IgD-negative memory B cell (primary cell): Measurements from ENCODE around the gene KRTAP4-11. TPM values are rescaled to one million over a fixed set of nuclear protein-coding genes. Genes with fewer than 3 reads are reported as not detected.
"Not testable (repeated sequence)": the region's sequence is repeated elsewhere in the genome, so short reads cannot be mapped to it uniquely, and the experiment has no call there.

Experiments
- H3K27ac Mint-ChIP-seq, 3 donors: one replicate each; pipeline ENCODE4 v1.8.0; 2020 to 2022; ENCODE audit warnings: mild to moderate bottlenecking in 3 of 3, mixed read lengths in 3 of 3, moderate library complexity in 1 of 3
- H3K27me3 Mint-ChIP-seq: one replicate; pipeline ENCODE4 v1.8.0; 2021; ENCODE audit warnings: mixed read lengths
- H3K36me3 Mint-ChIP-seq: one replicate; pipeline ENCODE4 v1.8.0; 2020; ENCODE audit warnings: mild to moderate bottlenecking, mixed read lengths
- H3K4me1 Mint-ChIP-seq, 3 donors: one replicate each; pipeline ENCODE4 v1.8.0; 2020 to 2022; ENCODE audit warnings: mixed read lengths in 3 of 3, mild to moderate bottlenecking in 1 of 3
- H3K4me3 Mint-ChIP-seq, 4 donors: one replicate each; pipeline ENCODE4 v1.8.0; 2020 to 2022; ENCODE audit warnings: mild to moderate bottlenecking in 4 of 4, mixed read lengths in 4 of 4, moderate library complexity in 3 of 4
- H3K9me3 Mint-ChIP-seq, 3 donors: one replicate each; pipeline ENCODE4 v1.8.0; 2020 to 2021; ENCODE audit warnings: mixed read lengths in 3 of 3, mild to moderate bottlenecking in 1 of 3
- polyA plus RNA-seq: library from polyadenylated mRNA; unstranded; fragments of 300-500 nt; fragmentation: Illumina TruSeq; gene quantifications from one replicate; pipeline ENCODE4 v1.2.3, GENCODE V29; 2021

KRTAP4-11 gene
- polyA plus RNA-seq, 1 donor from 2014 or later = not detected

DNA sequence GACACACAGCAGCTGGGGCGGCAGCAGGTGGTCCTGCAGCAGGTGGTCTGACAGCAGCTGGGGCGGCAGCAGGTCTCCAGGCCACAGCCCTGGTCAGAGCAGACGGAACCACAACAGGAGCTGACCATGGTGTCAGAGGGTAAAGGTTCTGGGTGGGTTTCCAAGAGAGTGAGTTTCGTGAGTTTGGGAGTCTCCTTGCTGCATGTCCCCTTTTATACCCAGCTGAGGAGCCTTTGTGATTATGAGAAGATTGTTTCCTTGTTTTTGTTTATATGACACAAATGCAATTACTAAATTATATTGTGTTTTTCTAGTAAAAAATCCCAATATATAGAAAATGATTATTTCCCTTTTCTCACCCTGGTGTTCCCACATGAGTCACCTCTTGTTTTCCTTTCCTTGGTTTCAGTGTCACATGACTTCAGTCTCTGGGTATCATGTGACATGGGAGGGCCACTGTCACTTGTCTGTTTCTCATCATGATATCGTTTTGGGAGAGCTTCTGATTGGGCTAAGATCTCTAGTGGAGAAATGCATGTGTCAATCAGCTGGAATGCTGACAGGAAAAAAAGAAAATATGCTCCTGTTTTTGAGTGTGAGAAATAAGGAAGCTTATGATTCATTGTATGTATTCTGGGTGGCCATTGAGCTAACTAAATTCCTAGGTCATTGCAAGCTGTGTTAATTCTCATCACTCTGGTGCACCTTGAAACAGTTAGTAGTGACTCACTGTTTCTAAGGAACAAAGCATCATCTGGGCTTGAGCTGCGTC, 22.4 kb upstream of the KRTAP4-11 start, which contains the start of gene KRTAP4-6:
TSS of gene KRTAP4-6 (minus strand) at position 185 of the 772 bp plus-strand sequence. CDS start at position 128, 57 bp downstream.
- peaks cover 1 to 7% (median 4%) of the 10 kb centered on the region in 3 donors for H3K4me1 Mint-ChIP-seq
- H3K27ac Mint-ChIP-seq = no peak within 1 kb of the TSS
- H3K4me3 Mint-ChIP-seq = peak within 1 kb of the TSS in 1 of 4 donors; percentile 1
- peaks cover 11 to 32% (median 11%) of the 10 kb centered on the region in 3 donors for H3K9me3 Mint-ChIP-seq
- no peaks in the 10 kb centered on the region for H3K36me3 Mint-ChIP-seq
- peaks cover 3% of the 10 kb centered on the region for H3K27me3 Mint-ChIP-seq

DNA sequence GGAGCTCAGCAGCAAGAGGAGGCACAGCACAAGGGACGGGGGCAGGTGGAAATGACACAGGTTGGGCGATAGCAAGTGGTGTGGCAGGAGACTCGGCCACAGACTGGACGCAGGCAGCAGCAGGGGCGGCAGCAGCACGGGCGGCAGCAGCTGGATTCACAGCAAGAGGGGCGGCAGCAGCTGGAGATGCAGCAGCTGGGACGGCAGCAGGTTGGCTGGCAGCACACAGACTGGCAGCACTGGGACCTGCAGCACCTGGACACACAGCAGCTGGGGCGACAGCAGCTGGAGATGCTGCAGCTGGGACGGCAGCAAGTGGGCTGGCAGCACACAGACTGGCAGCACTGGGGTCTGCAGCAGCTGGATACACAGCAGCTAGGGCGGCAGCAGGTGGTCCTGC, 21.7 kb upstream of the KRTAP4-11 start:
- not testable (repeated sequence) for H3K27ac Mint-ChIP-seq, H3K27me3 Mint-ChIP-seq, H3K4me1 Mint-ChIP-seq, H3K36me3 Mint-ChIP-seq
- Mint-ChIP-seq H3K4me3 (peak overlapping the region in 1 of 4 donors; percentile 1), H3K9me3 (peaks cover 11 to 32% (median 11%) of the 10 kb centered on the region in 3 donors)

- Mint-ChIP-seq H3K36me3 (no peaks in the 10 kb centered on the region), H3K9me3 (peaks cover 5 to 8% (median 5%) of the 10 kb centered on the region in 3 donors), H3K4me1 (peaks cover 0 to 26% (median 22%) of the 10 kb centered on the region in 3 donors), H3K27ac (peak overlapping the region in 1 of 3 donors; percentile 57), H3K27me3 (no peaks in the 10 kb centered on the region), H3K4me3 (no peak overlapping the region)
These were observed 15.9 kb upstream of the KRTAP4-11 start for GRCh38 chr17:41133880-41134735.

GRCh38 chr17:41131979-41132378, 13.8 kb upstream of the KRTAP4-11 start:
- Mint-ChIP-seq H3K27me3 (no peaks in the 10 kb centered on the region), H3K9me3 (peaks cover 1 to 9% (median 3%) of the 10 kb centered on the region in 3 donors), H3K36me3 (no peaks in the 10 kb centered on the region), H3K4me1 (peaks cover 0 to 29% (median 28%) of the 10 kb centered on the region in 3 donors), H3K27ac (no peak overlapping the region), H3K4me3 (no peak overlapping the region)

- Mint-ChIP-seq H3K4me1 (peaks cover 0 to 39% (median 38%) of the 10 kb centered on the region in 3 donors), H3K9me3 (peaks cover 0 to 7% (median 4%) of the 10 kb centered on the region in 3 donors), H3K36me3 (no peaks in the 10 kb centered on the region), H3K27me3 (peaks cover 5% of the 10 kb centered on the region), H3K27ac (no peak overlapping the region), H3K4me3 (no peak overlapping the region)
These were observed 9.2 kb upstream of the KRTAP4-11 start for GRCh38 chr17:41127371-41127770.

- H3K27ac Mint-ChIP-seq = peak overlapping the region in 1 of 3 donors; percentile 25
- peaks cover 0 to 7% (median 6%) of the 10 kb centered on the region in 3 donors for H3K9me3 Mint-ChIP-seq
- no peak overlapping the region for H3K4me3 Mint-ChIP-seq
- peaks cover 5% of the 10 kb centered on the region for H3K27me3 Mint-ChIP-seq
- no peaks in the 10 kb centered on the region for H3K36me3 Mint-ChIP-seq
- H3K4me1 Mint-ChIP-seq = peaks cover 0 to 33% (median 31%) of the 10 kb centered on the region in 3 donors
These were observed 8.2 kb upstream of the KRTAP4-11 start for GRCh38 chr17:41126412-41126811.

DNA sequence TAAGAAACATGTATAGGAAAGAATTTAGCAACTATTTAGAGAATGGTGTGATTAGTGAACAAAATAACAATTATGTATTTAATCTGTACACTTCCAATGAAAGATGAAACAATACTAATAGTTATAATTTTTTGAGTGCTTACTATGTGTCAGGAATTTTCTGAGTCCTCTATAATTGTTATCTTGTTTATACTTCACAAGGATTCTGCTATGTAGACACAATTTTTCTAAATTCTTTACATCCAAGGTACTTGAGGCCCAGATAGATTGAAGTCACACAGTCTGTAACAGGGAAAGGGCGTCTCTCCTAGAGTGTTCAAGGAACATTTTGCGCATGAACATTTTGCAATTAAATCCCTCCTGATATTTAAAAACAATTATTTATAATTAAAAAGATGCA, 6.9 kb upstream of the KRTAP4-11 start:
- peaks cover 5% of the 10 kb centered on the region for H3K27me3 Mint-ChIP-seq
- peaks cover 1 to 34% (median 32%) of the 10 kb centered on the region in 3 donors for H3K4me1 Mint-ChIP-seq
- H3K4me3 Mint-ChIP-seq = no peak overlapping the region
- H3K9me3 Mint-ChIP-seq = peaks cover 3 to 7% (median 6%) of the 10 kb centered on the region in 3 donors
- no peaks in the 10 kb centered on the region for H3K36me3 Mint-ChIP-seq
- H3K27ac Mint-ChIP-seq = no peak overlapping the region

- H3K9me3 Mint-ChIP-seq, H3K27me3 Mint-ChIP-seq, H3K36me3 Mint-ChIP-seq: not testable (repeated sequence)
- H3K4me1 Mint-ChIP-seq = peaks cover 2 to 34% (median 32%) of the 10 kb centered on the region in 3 donors
- H3K4me3 Mint-ChIP-seq = peak within 1 kb of the TSS in 2 of 4 donors; percentile 1 to 72
- peak within 1 kb of the TSS in 2 of 3 donors; percentile 10 to 27 for H3K27ac Mint-ChIP-seq
These were observed 5.8 kb upstream of the KRTAP4-11 start, which contains the start of gene KRTAP4-12 for GRCh38 chr17:41123991-41124371. Gene KRTAP4-12, minus strand, starts transcription at chr17:41124182. Its CDS starts 60 bp downstream, at chr17:41124122.

- peaks cover 2 to 34% (median 30%) of the 10 kb centered on the region in 3 donors for H3K4me1 Mint-ChIP-seq
- H3K36me3 Mint-ChIP-seq, H3K27me3 Mint-ChIP-seq, H3K9me3 Mint-ChIP-seq: not testable (repeated sequence)
- peak overlapping the region in 2 of 4 donors; percentile 1 to 72 for H3K4me3 Mint-ChIP-seq
- peak overlapping the region in 2 of 3 donors; percentile 10 to 27 for H3K27ac Mint-ChIP-seq
These were observed 5.3 kb upstream of the KRTAP4-11 start for GRCh38 chr17:41123292-41123990.

DNA sequence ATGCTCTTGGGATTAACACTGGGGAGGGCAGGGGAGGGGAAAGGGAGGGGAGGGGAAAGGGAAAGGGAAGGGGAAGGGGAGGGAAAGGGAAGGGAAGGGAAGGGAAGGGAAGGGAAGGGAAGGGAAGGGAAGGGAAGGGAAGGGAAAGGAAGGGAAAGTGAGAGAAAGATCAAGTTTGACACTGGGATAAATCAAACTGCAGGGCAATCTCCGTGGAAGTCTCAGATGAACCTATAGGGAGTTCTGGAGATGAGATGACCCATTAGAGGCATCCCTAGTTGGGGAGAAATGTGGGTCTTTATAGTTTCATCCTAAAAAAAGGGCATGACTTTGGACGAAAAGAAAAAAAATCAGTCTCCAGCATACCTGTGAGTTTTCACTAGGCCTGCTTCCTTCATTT, 3.6 kb upstream of the KRTAP4-11 start:
- Mint-ChIP-seq H3K9me3 (peaks cover 0 to 5% (median 5%) of the 10 kb centered on the region in 3 donors), H3K4me3 (no peak overlapping the region), H3K27ac (no peak overlapping the region), H3K4me1 (peaks cover 2 to 40% (median 31%) of the 10 kb centered on the region in 3 donors), H3K36me3 (no peaks in the 10 kb centered on the region), H3K27me3 (peaks cover 10% of the 10 kb centered on the region)

- peaks cover 2 to 53% (median 45%) of the 10 kb centered on the region in 3 donors for H3K4me1 Mint-ChIP-seq
These were observed 1.8 kb upstream of the KRTAP4-11 start for GRCh38 chr17:41119696-41120690.

DNA sequence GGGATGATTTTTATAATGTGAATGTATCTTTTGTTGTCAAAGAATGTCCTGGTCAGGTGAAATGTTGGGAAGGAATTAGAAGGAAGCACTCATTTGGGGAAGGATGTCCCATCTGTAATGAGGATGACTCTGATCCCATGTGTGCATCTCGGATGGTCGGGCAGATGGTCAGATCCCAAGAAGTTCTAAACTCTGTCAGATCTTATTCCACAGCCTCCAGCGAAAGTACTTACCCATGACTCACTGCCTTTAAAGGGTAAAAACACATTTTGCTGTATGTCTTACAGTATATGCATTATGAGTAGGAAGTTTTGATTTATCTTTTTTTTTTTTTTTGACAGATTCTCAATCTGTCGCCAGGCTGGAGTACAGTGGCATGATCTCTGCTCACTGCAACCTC, 548 bp upstream of the KRTAP4-11 start:
- peak overlapping the region in 1 of 3 donors; percentile 49 for H3K27ac Mint-ChIP-seq
- H3K27me3 Mint-ChIP-seq = peaks cover 14% of the 10 kb centered on the region
- H3K4me1 Mint-ChIP-seq = peaks cover 2 to 48% (median 41%) of the 10 kb centered on the region in 3 donors
- H3K9me3 Mint-ChIP-seq = peaks cover 0 to 7% (median 2%) of the 10 kb centered on the region in 3 donors
- no peaks in the 10 kb centered on the region for H3K36me3 Mint-ChIP-seq
- H3K4me3 Mint-ChIP-seq = peak overlapping the region in 2 of 4 donors; percentile 25 to 36

More at GRCh38 chr17:41119696-41120690, 1.8 kb upstream of the KRTAP4-11 start:
- peak overlapping the region in 3 of 4 donors; percentile 30 to 63 (median 59) for H3K4me3 Mint-ChIP-seq
- H3K36me3 Mint-ChIP-seq, H3K9me3 Mint-ChIP-seq: not testable (repeated sequence)
- peaks cover 14% of the 10 kb centered on the region for H3K27me3 Mint-ChIP-seq
- peak overlapping the region; percentile 89 to 92 (median 89) for H3K27ac Mint-ChIP-seq

- H3K36me3 Mint-ChIP-seq = no peaks in the 10 kb centered on the region
- H3K9me3 Mint-ChIP-seq = peaks cover 0 to 7% (median 0%) of the 10 kb centered on the region in 3 donors
- peak overlapping the region; percentile 37 to 90 (median 89) for H3K27ac Mint-ChIP-seq
- H3K4me1 Mint-ChIP-seq = peaks cover 2 to 39% (median 32%) of the 10 kb centered on the region in 3 donors
- H3K4me3 Mint-ChIP-seq = peak overlapping the region in 3 of 4 donors; percentile 1 to 56 (median 44)
- peaks cover 9% of the 10 kb centered on the region for H3K27me3 Mint-ChIP-seq
These were observed 1.9 kb downstream of the KRTAP4-11 start for GRCh38 chr17:41116297-41116696.
